IMR-90 (cell line): ENCODE results near the gene STUM. TPM values are rescaled to one million over a fixed set of nuclear protein-coding genes. Genes with fewer than 3 reads are reported as not detected.

ENCODE experiments used
- ATAC-seq: fragments of 200-7000 bp; cut with Tn5 transposase; 2 replicates; pipeline ENCODE4 v1.9.1; 2020; ENCODE audit warnings: low read depth, mild to moderate bottlenecking, moderate library complexity
- BruUV-seq: library from RNA; stranded (reverse); fragments of 400-500 nt; replicated peaks from 2 replicates; lab custom pipeline; 2021; lab: Mats Ljungman, UMichigan
- CTCF ChIA-PET: fragments of 300-600 bp; formaldehyde crosslinking; extraction: SDS; loops from one replicate; lab custom pipeline; 2021; ENCODE audit warnings: antibody characterized with exemption; lab: Yijun Ruan, JAX
- POLR2A ChIA-PET: fragments of 300-600 bp; sonication (Branson Sonifier 250); formaldehyde crosslinking; loops from one replicate; lab custom pipeline; 2022; ENCODE audit warnings: antibody characterized with exemption; ENCODE audit not compliant: unreplicated experiment; lab: Charles Lee
- DNase-seq: peaks from one replicate; pipeline ENCODE4 v3.0.0; 2013
- H2AFZ ChIP-seq: replicated peaks from 2 replicates; pipeline ENCODE3; 2013; ENCODE audit warnings: low read length, mild to moderate bottlenecking; ENCODE audit not compliant: poor library complexity
- H2AK5ac ChIP-seq: 2 replicates; pipeline ENCODE4 v1.6.1; 2013; ENCODE audit warnings: low read depth, low read length, inconsistent platforms
- H2AK9ac ChIP-seq: replicated peaks from 2 replicates; pipeline ENCODE3; 2013; ENCODE audit warnings: mild to moderate bottlenecking, low read depth, low read length, moderate library complexity; ENCODE audit not compliant: poor library complexity
- H2BK120ac ChIP-seq: 2 replicates; pipeline ENCODE4 v1.6.1; 2013; ENCODE audit warnings: low read depth, low read length, inconsistent platforms
- H2BK15ac ChIP-seq: 3 replicates; pipeline ENCODE4 v1.6.1; 2013; ENCODE audit warnings: low read depth, low read length, inconsistent platforms
- H2BK20ac ChIP-seq: 2 replicates; pipeline ENCODE4 v1.6.1; 2013; ENCODE audit warnings: low read depth, mild to moderate bottlenecking, inconsistent platforms, low read length, moderate library complexity
- H2BK5ac ChIP-seq: 2 replicates; pipeline ENCODE4 v1.6.1; 2013; ENCODE audit warnings: mild to moderate bottlenecking, low read depth, low read length, inconsistent platforms; ENCODE audit not compliant: poor library complexity, severe bottlenecking
- H3K14ac ChIP-seq: replicated peaks from 2 replicates; pipeline ENCODE4 v1.6.1; 2013; ENCODE audit warnings: low read depth, low read length, inconsistent platforms
- H3K18ac ChIP-seq: 2 replicates; pipeline ENCODE4 v1.6.1; 2013; ENCODE audit warnings: low read depth, low read length, control low read depth
- H3K23ac ChIP-seq: 2 replicates; pipeline ENCODE4 v1.6.1; 2013; ENCODE audit warnings: low read depth, low read length, inconsistent platforms
- H3K27ac ChIP-seq: 2 replicates; pipeline ENCODE4 v1.5.1; 2013; ENCODE audit warnings: mild to moderate bottlenecking, control low read depth, low read length; ENCODE audit not compliant: insufficient read depth
- H3K27me3 ChIP-seq: 2 replicates; pipeline ENCODE4 v1.6.1; 2013; ENCODE audit warnings: low read length; ENCODE audit not compliant: control insufficient read depth, insufficient read depth
- H3K36me3 ChIP-seq: 2 replicates; pipeline ENCODE4 v1.6.1; 2013; ENCODE audit warnings: low read length, mixed read lengths; ENCODE audit not compliant: control insufficient read depth, insufficient read depth
- H3K4ac ChIP-seq: 2 replicates; pipeline ENCODE4 v1.6.1; 2013; ENCODE audit warnings: low read depth, low read length, inconsistent platforms
- H3K4me1 ChIP-seq: 2 replicates; pipeline ENCODE4 v1.6.1; 2013; ENCODE audit warnings: low read length, mixed read lengths; ENCODE audit not compliant: control insufficient read depth, insufficient read depth
- H3K4me2 ChIP-seq: 2 replicates; pipeline ENCODE4 v1.6.1; 2013; ENCODE audit warnings: low read depth, mild to moderate bottlenecking, control low read depth, low read length, moderate library complexity
- H3K4me3 ChIP-seq: 2 replicates; pipeline ENCODE4 v1.5.1; 2013; ENCODE audit warnings: low read depth, mild to moderate bottlenecking, control low read depth, low read length, moderate library complexity; ENCODE audit not compliant: insufficient read depth
- H3K56ac ChIP-seq: 2 replicates; pipeline ENCODE4 v1.6.1; 2013; ENCODE audit warnings: low read length, inconsistent platforms; ENCODE audit not compliant: insufficient read depth; ENCODE audit errors: extremely low read depth
- H3K79me1 ChIP-seq, 2 experiments: 2 replicates each; pipeline ENCODE4 v1.6.1; 2013; ENCODE audit warnings: low read length in 2 of 2, inconsistent platforms in 1 of 2, low read depth in 1 of 2
- H3K9ac ChIP-seq: 2 replicates; pipeline ENCODE4 v1.6.1; 2013; ENCODE audit warnings: low read depth, low read length, control low read depth
- H3K9me1 ChIP-seq: 2 replicates; pipeline ENCODE4 v1.6.1; 2013; ENCODE audit warnings: low read length, inconsistent platforms; ENCODE audit not compliant: insufficient read depth
- H3K9me3 ChIP-seq: 2 replicates; pipeline ENCODE4 v1.6.1; 2013; ENCODE audit warnings: low read length; ENCODE audit not compliant: control insufficient read depth, insufficient read depth
- H4K20me1 ChIP-seq: 2 replicates; pipeline ENCODE4 v1.6.1; 2013; ENCODE audit warnings: low read length, inconsistent platforms; ENCODE audit not compliant: insufficient read depth
- H4K5ac ChIP-seq: 2 replicates; pipeline ENCODE4 v1.6.1; 2013; ENCODE audit warnings: mild to moderate bottlenecking, low read depth, low read length, control low read depth
- H4K8ac ChIP-seq, 2 experiments: 2 replicates each; pipeline ENCODE4 v1.6.1; 2013; ENCODE audit warnings: low read depth in 2 of 2, low read length in 2 of 2, control low read depth in 1 of 2, inconsistent platforms in 1 of 2
- H4K91ac ChIP-seq: 2 replicates; pipeline ENCODE4 v1.6.1; 2013; ENCODE audit warnings: low read depth, low read length, inconsistent platforms; ENCODE audit not compliant: insufficient read depth
- RCOR1 ChIP-seq: IDR thresholded peaks from 2 replicates; pipeline ENCODE4 v1.6.1; 2012; ENCODE audit warnings: mild to moderate bottlenecking, low read length, improper control_type of control experiment; ENCODE audit not compliant: insufficient replicate concordance
- RFX5 ChIP-seq: IDR thresholded peaks from 2 replicates; pipeline ENCODE4 v1.8.0; 2012; ENCODE audit warnings: low read depth, mild to moderate bottlenecking, low read length, moderate library complexity
- WGBS, 2 experiments: methylation state at CpG; one replicate each; pipeline versions ENCODE4 v1.1.5 to v1.1.7; 2013; ENCODE audit warnings: missing lambda C conversion rate in 2 of 2; ENCODE audit not compliant: insufficient read length in 1 of 2; ENCODE audit errors: extremely low coverage in 2 of 2; 5-methylcytosine and 5-hydroxymethylcytosine counted together
- dilution Hi-C: fragments of 300-500 bp; cut with HindIII; formaldehyde crosslinking; loops from one replicate; pipeline ENCODE4 v1.14.3; 2018; ENCODE audit warnings: low sequenced_read_pairs; ENCODE audit not compliant: unreplicated experiment
- in situ Hi-C: fragments of 300-500 bp; cut with MboI; formaldehyde crosslinking; loops from 3 replicates; pipeline ENCODE4 v1.14.3; 2019; ENCODE audit warnings: low sequenced_read_pairs, inconsistent platforms, mixed read lengths
- intact Hi-C: fragments of 100-400 bp; cut with micrococcal nuclease; formaldehyde crosslinking; loops from 2 replicates; pipeline ENCODE4 v1.10.0; 2022
- polyA plus RNA-seq, 3 experiments: library from polyadenylated mRNA; depleted of rRNA; stranded (reverse); fragments of >200 nt; gene quantifications; 2 replicates each; pipeline ENCODE4 v1.2.3, GENCODE V29; 2012; ENCODE audit warnings: low replicate concordance in 1 of 3
- total RNA-seq: library from RNA; depleted of rRNA; stranded (reverse); fragments of >200 nt; gene quantifications from 2 replicates; pipeline ENCODE4 v1.2.3, GENCODE V29; 2012

Gene STUM
- total and polyA plus RNA-seq, 2 of the 4 experiments (the other 2 are of a cell fraction) = not detected

GRCh38 chr1:226572325-226572726, 23.8 kb downstream of the STUM start:
- intact Hi-C loops (no loop called here), dilution Hi-C loops (no loop called here), in situ Hi-C loops (no loop called here)
- Histone ChIP-seq H3K36me3 (no peaks in the 10 kb centered on the region), H3K23ac (no peak overlapping the region), H3K4me3 (no peak overlapping the region), H3K9me1 (no peaks in the 10 kb centered on the region), H4K5ac (no peak overlapping the region), H3K14ac (no peak overlapping the region), H3K18ac (no peak overlapping the region), H2AFZ (no peak overlapping the region), H2BK20ac (no peak overlapping the region), H3K4ac (no peak overlapping the region), H3K4me2 (no peak overlapping the region), H2BK5ac (no peak overlapping the region), H4K20me1 (no peaks in the 10 kb centered on the region), H4K91ac (no peak overlapping the region), H3K9ac (no peak overlapping the region), H2AK9ac (no peak overlapping the region), H3K27me3 (peaks cover 14% of the 10 kb centered on the region), H3K56ac (no peak overlapping the region), H2BK120ac (no peak overlapping the region), H4K8ac (no peak overlapping the region), H3K79me1 (no peaks in the 10 kb centered on the region), H3K4me1 (no peaks in the 10 kb centered on the region; the same call in 1 of the 2 replicates), H3K27ac (no peak overlapping the region), H2AK5ac (no peak overlapping the region), H2BK15ac (no peak overlapping the region), H3K9me3 (no peaks in the 10 kb centered on the region)
- ATAC-seq = no peak
- POLR2A ChIA-PET = no interaction called here
- CTCF ChIA-PET = no interaction called here
- 24% methylated on average over 2 of the region's 8 CpGs; no CpG with 5 or more reads in 1 of the 2 experiments for WGBS, 2 experiments
- no peak for TF ChIP-seq RCOR1
- no peak for TF ChIP-seq RFX5
- no TSS peak for BruUV-seq
- no peak for DNase-seq
